HepG2 (cell line): Measurements from ENCODE around the gene OR6S1. TPM values are rescaled to one million over a fixed set of nuclear protein-coding genes. Genes with fewer than 3 reads are reported as not detected.

Source experiments
- AHR ChIP-seq: IDR thresholded peaks from 2 replicates; pipeline ENCODE4 v1.6.1; 2018; ENCODE audit warnings: missing genetic modification reagents, missing compliant biosample characterization
- BRF2 ChIP-seq: sonication (generic); formaldehyde crosslinking; IDR thresholded peaks from 2 replicates; pipeline ENCODE4 v1.8.1; 2022; ENCODE audit warnings: mild to moderate bottlenecking, missing genetic modification reagents
- CENPX ChIP-seq: sonication (generic); formaldehyde crosslinking; IDR thresholded peaks from 2 replicates; pipeline ENCODE4 v1.9.0; 2021; ENCODE audit warnings: mild to moderate bottlenecking, missing genetic modification reagents, moderate library complexity
- DR1 ChIP-seq: sonication (generic); formaldehyde crosslinking; IDR thresholded peaks from 2 replicates; pipeline ENCODE4 v1.8.0; 2021; ENCODE audit warnings: mild to moderate bottlenecking, missing genetic modification reagents, inconsistent platforms
- HMG20A ChIP-seq: IDR thresholded peaks from 2 replicates; pipeline ENCODE4 v1.6.1; 2016; ENCODE audit warnings: borderline replicate concordance
- KAT2B ChIP-seq: fragments of 150-350 bp; IDR thresholded peaks from 2 replicates; pipeline ENCODE4 v1.6.1; 2014; ENCODE audit warnings: low read depth, low read length, borderline replicate concordance
- PRDM4 ChIP-seq: sonication (generic); formaldehyde crosslinking; IDR thresholded peaks from 2 replicates; pipeline ENCODE4 v1.9.0; 2021; ENCODE audit warnings: missing genetic modification reagents, borderline replicate concordance
- SMC3 ChIP-seq: IDR thresholded peaks from 2 replicates; pipeline ENCODE4 v1.6.1; 2011; ENCODE audit warnings: low read length, improper control_type of control experiment
- ZFAT ChIP-seq: sonication (generic); formaldehyde crosslinking; conservative IDR thresholded peaks from 2 replicates; pipeline ENCODE4 v1.8.1; 2023; ENCODE audit warnings: missing genetic modification reagents, inconsistent platforms
- ZKSCAN5 ChIP-seq: sonication (generic); formaldehyde crosslinking; IDR thresholded peaks from 2 replicates; pipeline ENCODE4 v1.5.1; 2020; ENCODE audit warnings: mild to moderate bottlenecking, missing genetic modification reagents
- ZKSCAN8 ChIP-seq: IDR thresholded peaks from 2 replicates; pipeline ENCODE4 v1.6.1; 2016; ENCODE audit warnings: borderline replicate concordance, missing genetic modification reagents, missing compliant biosample characterization
- ZNF20 ChIP-seq: sonication (generic); formaldehyde crosslinking; IDR thresholded peaks from 2 replicates; pipeline ENCODE4 v1.4.0; 2020; ENCODE audit warnings: mild to moderate bottlenecking, moderate library complexity, missing genetic modification reagents
- ZNF260 ChIP-seq: sonication (generic); formaldehyde crosslinking; IDR thresholded peaks from 2 replicates; pipeline ENCODE4 v1.4.0; 2020; ENCODE audit warnings: missing genetic modification reagents, low read depth, mild to moderate bottlenecking, borderline replicate concordance
- ZNF343 ChIP-seq: sonication (generic); formaldehyde crosslinking; IDR thresholded peaks from 2 replicates; pipeline ENCODE4 v1.4.0; 2020; ENCODE audit warnings: mild to moderate bottlenecking, missing genetic modification reagents
- ZNF781 ChIP-seq: sonication (generic); formaldehyde crosslinking; IDR thresholded peaks from 2 replicates; pipeline ENCODE4 v1.5.1; 2020; ENCODE audit warnings: borderline replicate concordance, mild to moderate bottlenecking, missing genetic modification reagents; ENCODE audit errors: not compliant biosample characterization
- polyA plus RNA-seq, 8 experiments: library from polyadenylated mRNA; depleted of rRNA in 3 of 8; stranded (reverse) in 7 of 8; unstranded in 1 of 8; fragments of >200 nt; fragmentation: Illumina TruSeq in 4 of 8; extraction: Trizol in 4 of 8; gene quantifications; 2 replicates each; pipeline versions ENCODE4 v1.2.1 to v1.2.3, GENCODE V29; 2011 to 2016; ENCODE audit warnings: low read depth in 4 of 8, missing spikeins in 1 of 8, mixed read lengths in 1 of 8; ENCODE audit not compliant: insufficient read depth in 1 of 8
- total RNA-seq, 5 experiments: library from RNA; depleted of rRNA; stranded (reverse); fragments of >200 nt; fragmentation: Illumina TruSeq; extraction: Trizol; gene quantifications; 2 replicates each; pipeline ENCODE4 v1.2.3, GENCODE V29; 2016; ENCODE audit warnings: low read depth in 1 of 5
- TF ChIP-seq, protein P1 (sequence below): IDR thresholded peaks from 2 replicates; pipeline ENCODE4 v1.6.1; 2016
- TF ChIP-seq, protein P2 (sequence below): sonication (generic); formaldehyde crosslinking; IDR thresholded peaks from 2 replicates; pipeline ENCODE4 v1.8.0; 2022; ENCODE audit warnings: mild to moderate bottlenecking, missing genetic modification reagents, moderate library complexity
- TF ChIP-seq, protein P3 (sequence below): IDR thresholded peaks from 2 replicates; pipeline ENCODE4 v1.6.1; 2016; ENCODE audit warnings: low read depth, control low read depth
- TF ChIP-seq, protein P4 (sequence below): sonication (generic); formaldehyde crosslinking; IDR thresholded peaks from 2 replicates; pipeline ENCODE4 v1.5.1; 2020; ENCODE audit warnings: mild to moderate bottlenecking, missing genetic modification reagents, moderate library complexity

OR6S1 gene
- total and polyA plus RNA-seq, 2 of the 13 experiments (the other 11 are each of a cell fraction or from before 2014, with no cell fraction given), result 0.09 TPM; not detected in 1

- no peak for TF ChIP-seq AHR (CRISPR knock-in tag)
- TF ChIP-seq, protein P1, sequence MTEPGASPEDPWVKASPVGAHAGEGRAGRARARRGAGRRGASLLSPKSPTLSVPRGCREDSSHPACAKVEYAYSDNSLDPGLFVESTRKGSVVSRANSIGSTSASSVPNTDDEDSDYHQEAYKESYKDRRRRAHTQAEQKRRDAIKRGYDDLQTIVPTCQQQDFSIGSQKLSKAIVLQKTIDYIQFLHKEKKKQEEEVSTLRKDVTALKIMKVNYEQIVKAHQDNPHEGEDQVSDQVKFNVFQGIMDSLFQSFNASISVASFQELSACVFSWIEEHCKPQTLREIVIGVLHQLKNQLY, result no peak
- TF ChIP-seq CENPX (CRISPR knock-in tag), result no peak
- no peak for TF ChIP-seq ZKSCAN5
- TF ChIP-seq DR1 (CRISPR knock-in tag), result no peak
- TF ChIP-seq, protein P2, sequence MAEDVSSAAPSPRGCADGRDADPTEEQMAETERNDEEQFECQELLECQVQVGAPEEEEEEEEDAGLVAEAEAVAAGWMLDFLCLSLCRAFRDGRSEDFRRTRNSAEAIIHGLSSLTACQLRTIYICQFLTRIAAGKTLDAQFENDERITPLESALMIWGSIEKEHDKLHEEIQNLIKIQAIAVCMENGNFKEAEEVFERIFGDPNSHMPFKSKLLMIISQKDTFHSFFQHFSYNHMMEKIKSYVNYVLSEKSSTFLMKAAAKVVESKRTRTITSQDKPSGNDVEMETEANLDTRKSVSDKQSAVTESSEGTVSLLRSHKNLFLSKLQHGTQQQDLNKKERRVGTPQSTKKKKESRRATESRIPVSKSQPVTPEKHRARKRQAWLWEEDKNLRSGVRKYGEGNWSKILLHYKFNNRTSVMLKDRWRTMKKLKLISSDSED (CRISPR knock-in tag), result no peak
- TF ChIP-seq, protein P3, sequence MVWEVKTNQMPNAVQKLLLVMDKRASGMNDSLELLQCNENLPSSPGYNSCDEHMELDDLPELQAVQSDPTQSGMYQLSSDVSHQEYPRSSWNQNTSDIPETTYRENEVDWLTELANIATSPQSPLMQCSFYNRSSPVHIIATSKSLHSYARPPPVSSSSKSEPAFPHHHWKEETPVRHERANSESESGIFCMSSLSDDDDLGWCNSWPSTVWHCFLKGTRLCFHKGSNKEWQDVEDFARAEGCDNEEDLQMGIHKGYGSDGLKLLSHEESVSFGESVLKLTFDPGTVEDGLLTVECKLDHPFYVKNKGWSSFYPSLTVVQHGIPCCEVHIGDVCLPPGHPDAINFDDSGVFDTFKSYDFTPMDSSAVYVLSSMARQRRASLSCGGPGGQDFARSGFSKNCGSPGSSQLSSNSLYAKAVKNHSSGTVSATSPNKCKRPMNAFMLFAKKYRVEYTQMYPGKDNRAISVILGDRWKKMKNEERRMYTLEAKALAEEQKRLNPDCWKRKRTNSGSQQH, result no peak
- no peak for TF ChIP-seq ZNF260 (CRISPR knock-in tag)
- TF ChIP-seq ZNF781, result no peak
- 0 out of 2 replicates have a peak, but pooled peaks have one; percentile 13 for TF ChIP-seq ZNF343 (CRISPR knock-in tag)
- no peak for TF ChIP-seq ZNF20
- TF ChIP-seq KAT2B, result no peak
- TF ChIP-seq ZKSCAN8, result no peak
- TF ChIP-seq HMG20A (CRISPR knock-in tag), result peak; percentile 37
- peak; percentile 16 for TF ChIP-seq SMC3
- TF ChIP-seq BRF2 (CRISPR knock-in tag), result no peak
- no peak for TF ChIP-seq PRDM4 (CRISPR knock-in tag)
- TF ChIP-seq, protein P4, sequence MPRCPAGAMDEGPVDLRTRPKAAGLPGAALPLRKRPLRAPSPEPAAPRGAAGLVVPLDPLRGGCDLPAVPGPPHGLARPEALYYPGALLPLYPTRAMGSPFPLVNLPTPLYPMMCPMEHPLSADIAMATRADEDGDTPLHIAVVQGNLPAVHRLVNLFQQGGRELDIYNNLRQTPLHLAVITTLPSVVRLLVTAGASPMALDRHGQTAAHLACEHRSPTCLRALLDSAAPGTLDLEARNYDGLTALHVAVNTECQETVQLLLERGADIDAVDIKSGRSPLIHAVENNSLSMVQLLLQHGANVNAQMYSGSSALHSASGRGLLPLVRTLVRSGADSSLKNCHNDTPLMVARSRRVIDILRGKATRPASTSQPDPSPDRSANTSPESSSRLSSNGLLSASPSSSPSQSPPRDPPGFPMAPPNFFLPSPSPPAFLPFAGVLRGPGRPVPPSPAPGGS, result no peak; the same call in 1 of the 2 replicates
- no peak for TF ChIP-seq ZFAT (CRISPR knock-in tag)
Measured at GRCh38 chr14:20684662-20685456, 43.4 kb upstream of the OR6S1 start (continued).
